Stimulated activated CD8-positive, alpha-beta memory T cell treated with anti-CD3 and anti-CD28 coated beads, Interleukin-15, amount 100 ng/mL, for 4 hours (primary cell): Measurements from ENCODE around the gene FAM32A.

Experiments used
- DNase-seq, 2 donors: peaks; one replicate each; pipeline ENCODE4 v3.0.0-alpha.2; 2020; ENCODE audit warnings: low read depth in 2 of 2

The FAM32A gene

GRCh38 chr19:16224293-16225045, 39.3 kb downstream of the FAM32A start:
- no peak for DNase-seq

DNA sequence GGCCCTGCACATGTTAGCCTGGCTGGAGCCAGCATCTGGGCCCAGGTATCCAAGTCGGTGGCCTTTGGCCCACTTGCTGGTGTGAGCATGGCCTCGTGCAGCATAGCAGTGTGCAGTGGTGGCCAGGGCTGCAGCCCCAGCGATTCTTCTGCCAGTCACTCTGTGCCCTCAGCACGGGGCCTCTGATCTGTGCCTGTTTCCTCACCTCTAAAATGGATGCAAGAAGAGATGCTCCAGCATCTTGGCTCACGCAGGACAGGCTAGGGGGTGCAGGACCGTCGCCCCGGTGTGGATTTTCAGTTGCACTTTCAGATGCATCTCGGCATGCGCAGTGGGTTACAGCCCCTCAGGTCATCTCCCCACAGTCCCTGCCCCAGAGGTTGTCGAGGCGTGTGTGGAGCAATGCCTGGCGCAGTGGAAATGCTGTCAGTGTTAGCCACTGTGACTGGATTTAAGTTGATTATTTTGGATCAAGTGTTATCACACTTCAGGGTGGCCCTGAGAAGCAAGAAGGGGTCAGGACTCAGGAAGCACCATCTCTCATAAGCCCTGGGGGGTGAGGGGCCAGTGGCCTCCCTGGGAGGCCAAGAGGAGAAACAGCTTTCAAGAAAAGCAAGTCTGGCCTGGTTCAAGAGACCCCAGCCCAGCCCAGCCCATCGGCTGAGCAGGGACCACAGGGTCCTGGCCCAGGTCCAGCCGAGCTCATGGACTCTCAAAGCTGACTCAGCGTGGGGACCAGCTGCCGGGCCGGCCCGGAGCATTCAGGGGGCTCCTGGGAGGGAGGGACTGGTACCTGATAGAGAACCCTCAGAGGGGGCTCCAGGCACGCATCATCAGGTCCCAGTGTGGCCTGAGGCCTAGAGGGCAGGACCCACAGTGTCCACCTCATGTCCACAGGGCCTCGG, 40.3 kb downstream of the FAM32A start:
- DNase-seq: no peak

- DNase-seq: no peak
Measured at GRCh38 chr19:16226184-16226591, 41.0 kb downstream of the FAM32A start.

DNA sequence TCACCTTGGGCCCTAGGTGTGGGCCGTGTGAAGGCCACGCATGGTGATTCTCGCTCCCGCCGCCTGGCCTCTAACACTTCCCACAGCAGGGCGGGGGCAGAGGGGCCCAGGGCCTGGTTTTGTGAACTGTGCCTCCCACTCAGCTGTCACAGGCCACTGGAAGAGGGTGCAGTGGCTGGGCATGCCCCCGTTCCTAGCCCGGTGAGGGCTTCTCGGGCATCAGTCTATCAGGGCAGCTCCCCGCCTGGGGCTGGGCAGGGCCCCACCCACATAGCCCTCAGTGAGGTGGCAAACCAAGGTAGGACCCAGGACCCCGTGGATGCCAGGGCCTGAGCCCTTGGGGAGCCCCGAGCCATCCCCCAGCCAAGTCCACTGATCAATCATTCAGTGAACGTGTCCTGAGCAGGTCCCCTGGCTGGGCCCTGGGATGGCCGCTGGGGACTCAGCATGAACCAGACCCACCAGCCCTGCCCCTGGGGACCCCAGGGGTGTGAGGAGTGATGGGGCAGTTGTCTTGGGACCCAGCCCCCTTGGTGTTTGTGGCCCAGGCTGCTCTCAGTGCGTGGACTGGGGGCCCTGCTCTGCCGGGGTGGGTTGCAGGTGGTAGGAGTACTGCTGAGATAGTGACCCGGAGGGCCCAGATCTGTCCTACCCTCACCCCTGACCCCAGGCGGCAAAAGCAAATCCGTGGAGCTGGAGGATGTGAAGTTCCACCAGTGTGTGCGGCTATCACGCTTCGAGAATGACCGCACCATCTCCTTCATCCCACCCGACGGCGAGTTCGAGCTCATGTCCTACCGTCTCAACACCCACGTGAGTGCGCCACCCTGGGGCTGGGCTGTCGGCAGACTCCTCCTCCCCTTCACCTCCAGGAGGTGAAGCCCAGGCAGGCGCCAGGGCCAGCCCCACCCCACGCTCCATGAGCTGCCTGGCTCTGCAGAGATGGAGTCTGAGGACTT, 41.9 kb downstream of the FAM32A start:
- DNase-seq: no peak

DNA sequence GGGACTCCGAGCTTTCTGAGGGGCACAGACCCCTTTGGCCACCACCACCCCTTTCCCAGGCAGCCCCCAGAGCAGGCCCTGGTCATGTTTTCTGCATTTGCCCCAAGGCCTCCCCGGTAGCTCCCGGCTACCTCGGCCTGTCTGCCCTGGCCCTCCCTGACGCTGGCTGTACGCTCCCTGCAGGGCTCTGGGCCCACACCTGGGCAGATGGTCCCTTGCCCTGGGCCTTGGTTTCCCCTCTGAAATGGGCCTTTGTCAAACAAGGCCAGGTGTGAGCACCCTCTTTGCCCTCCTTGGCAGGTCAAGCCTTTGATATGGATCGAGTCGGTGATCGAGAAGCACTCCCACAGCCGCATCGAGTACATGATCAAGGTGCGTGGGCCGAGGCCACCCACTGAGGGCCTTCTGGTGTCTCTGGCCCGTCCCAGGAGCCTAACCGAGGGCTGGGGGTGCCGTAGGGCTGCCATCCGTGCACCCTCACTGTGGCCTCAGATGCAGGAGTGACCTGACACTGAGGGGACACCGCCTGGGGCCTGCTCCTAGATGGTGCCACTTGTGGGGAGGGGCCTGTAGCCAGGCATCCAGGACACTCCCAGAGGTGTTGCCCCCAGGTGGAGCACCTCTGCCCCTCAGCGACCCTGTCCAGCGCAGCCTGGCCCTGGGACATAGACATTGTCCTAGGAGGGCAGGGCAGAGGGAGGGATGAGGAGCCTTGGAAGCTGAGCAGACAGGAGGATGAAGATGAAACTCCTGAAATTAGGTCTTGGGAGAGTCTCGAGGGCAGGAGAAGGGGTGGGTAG, 42.8 kb downstream of the FAM32A start:
- no peak for DNase-seq

DNA sequence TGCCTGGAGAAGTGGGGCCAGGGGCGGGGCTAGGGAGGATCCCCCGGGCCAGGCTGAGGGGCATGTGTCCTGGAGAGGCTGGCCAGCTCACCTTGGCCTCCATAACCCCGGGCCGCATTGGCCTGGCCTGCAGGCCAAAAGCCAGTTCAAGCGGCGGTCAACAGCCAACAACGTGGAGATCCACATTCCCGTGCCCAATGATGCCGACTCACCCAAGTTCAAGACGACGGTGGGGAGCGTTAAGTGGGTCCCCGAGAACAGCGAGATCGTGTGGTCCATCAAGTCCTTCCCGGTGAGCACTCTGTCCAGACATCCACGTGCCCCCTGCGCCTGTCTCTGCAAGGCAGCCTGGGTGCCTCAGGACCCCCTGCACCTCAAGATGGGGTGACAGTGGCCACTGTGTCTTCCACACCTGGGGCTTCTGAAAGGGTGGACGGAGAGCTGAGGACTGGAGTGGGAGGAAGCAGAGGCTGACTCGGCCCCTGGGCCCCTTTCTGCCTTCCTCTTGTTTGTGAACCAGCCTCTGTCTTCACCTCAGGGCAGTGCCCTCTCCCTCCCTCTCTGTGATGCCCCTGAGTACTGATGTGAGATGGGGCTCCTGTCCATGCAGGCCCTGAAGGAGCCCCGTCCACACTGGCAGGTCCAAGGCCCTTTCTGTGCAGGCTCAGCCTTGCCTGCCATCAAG, 43.6 kb downstream of the FAM32A start:
- DNase-seq: no peak

GRCh38 chr19:16229322-16229641, 44.1 kb downstream of the FAM32A start:
- DNase-seq: no peak

- no peak for DNase-seq
Measured at GRCh38 chr19:16232127-16232526, 46.9 kb downstream of the FAM32A start.

DNA sequence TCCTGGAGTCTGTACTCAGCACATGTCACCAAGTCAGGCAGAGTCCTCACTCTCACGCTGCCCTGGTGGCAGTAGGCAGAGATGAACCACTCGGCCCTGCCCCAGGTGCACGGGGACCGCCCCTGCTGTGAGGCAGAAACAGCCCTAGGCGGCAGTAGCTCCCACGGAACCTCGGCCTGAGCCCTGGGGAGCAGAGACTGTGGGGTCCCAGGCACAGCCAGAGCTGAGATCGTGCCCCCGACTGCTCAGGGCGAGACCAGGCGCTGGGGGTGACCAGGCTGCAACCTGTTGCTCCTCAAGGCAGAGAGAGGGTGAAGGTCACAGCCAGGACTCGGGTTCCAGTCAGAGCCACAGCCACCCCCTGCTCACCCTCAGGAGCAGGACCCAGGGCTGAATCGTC, 47.4 kb downstream of the FAM32A start:
- DNase-seq: no peak

- no peak for DNase-seq
Measured at GRCh38 chr19:16233081-16233776, 48.0 kb downstream of the FAM32A start.

DNA sequence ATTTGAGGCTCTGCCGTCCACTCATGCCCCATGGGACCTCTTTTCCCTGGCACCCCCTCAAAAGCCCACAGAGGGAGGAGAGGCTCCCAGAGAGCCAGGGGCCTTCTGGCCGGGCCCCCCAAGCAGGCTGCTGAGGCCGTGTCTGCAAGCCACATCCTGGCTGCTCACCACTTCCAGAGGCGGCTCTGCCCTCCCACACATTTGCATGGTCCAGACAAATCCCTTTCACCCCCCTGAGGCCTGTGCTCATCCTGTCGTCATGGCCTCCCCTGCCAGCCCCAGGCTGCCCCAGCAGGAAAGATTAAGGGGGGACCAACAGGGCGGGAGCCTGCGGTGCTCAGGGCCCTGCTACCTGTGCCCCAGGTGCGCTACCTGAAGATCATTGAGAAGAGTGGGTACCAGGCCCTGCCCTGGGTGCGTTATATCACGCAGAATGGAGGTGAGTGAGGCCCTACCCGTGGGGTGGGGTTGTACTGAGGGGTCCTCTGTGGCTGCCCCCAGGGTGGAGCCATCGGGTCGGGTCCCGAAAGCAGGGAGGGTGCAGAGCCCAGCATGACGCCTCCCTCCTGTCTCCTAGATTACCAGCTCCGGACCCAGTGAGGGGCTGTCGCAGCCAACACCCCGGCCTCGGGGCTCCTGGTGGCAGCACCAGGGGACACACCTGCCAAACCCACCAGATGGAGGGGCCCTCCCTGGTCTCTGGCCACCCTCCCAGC, 48.8 kb downstream of the FAM32A start:
- no peak for DNase-seq

- no peak for DNase-seq
Measured at GRCh38 chr19:16234552-16235445, 49.6 kb downstream of the FAM32A start.

DNA sequence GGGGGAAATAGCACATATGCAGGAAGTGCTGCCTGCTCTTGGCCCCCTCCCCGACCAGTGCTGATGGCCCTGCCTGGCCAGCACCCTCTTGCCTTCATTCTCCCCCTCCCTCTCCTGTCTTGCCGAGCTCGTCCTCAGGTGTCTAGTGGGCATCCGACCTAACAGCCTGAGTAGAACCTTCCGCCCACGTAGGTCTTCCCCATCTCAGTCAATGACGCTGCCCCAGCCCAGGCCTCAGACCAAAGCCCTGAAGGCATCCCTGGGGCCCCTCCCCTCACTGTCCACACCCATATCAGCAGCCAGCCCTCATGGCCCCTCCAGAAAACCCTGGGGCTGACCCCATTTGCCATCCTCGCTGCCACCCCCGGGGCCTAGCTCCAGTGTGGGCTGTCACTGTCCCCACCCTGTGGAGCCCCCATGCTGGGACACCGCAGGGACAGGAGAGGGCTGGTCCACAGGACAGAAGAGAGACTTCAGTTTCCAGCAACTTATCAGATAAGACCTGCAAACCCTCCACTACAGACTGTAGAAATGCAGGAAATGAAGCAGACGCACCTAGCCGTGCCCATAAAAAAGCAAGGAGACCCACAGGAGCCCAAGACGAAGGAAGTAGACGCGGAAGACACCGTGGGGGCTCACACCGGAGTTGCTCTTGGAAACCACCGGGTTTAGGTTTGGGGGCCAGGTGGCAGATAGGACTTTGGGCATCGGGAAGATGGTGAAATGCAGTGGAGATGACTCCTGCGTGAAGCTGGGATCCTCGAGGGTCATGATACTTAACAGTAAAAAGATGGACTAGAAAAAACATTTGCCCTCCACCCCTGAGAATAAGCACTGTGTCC, 50.8 kb downstream of the FAM32A start:
- no peak for DNase-seq
